ENCODE results near the gene PCDHA4.
"Not testable (repeated sequence)": the region's sequence is repeated elsewhere in the genome, so short reads cannot be mapped to it uniquely, and the experiment has no call there.

The PCDHA4 gene

DNA sequence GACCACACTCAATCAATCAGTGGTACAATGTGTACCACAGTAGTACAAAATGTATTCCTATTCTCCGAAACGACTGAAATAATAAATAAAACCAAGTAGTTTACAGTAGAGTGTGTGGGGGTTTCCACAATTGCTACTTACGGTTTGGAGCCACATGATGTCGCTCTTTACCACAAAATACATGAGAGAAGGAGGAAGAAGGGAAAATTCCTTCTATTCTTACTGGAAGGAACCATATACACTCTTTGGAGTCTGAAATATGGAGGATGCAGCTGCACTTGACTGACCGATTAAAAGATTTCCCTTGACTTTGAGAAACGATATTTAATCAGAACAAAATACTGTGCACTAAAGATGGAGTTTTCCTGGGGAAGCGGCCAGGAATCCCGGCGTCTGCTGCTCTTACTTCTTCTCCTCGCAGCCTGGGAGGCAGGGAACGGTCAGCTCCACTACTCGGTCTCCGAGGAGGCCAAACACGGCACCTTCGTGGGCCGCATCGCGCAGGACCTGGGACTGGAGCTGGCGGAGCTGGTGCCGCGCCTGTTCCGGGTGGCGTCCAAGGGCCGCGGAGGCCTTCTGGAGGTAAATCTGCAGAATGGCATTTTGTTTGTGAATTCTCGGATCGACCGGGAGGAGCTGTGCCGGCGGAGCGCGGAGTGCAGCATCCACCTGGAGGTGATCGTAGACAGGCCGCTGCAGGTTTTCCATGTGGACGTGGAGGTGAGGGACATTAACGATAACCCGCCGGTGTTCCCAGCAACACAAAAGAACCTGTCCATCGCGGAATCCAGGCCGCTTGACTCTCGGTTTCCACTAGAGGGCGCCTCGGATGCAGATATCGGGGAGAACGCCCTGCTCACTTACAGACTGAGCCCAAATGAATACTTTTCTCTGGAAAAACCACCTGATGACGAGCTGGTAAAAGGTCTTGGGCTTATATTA, at the start of gene PCDHA4:
Gene PCDHA4 (plus strand): TSS at position 235 of the 942 bp plus-strand sequence.
- DNase-seq, result peak; percentile 66

DNA sequence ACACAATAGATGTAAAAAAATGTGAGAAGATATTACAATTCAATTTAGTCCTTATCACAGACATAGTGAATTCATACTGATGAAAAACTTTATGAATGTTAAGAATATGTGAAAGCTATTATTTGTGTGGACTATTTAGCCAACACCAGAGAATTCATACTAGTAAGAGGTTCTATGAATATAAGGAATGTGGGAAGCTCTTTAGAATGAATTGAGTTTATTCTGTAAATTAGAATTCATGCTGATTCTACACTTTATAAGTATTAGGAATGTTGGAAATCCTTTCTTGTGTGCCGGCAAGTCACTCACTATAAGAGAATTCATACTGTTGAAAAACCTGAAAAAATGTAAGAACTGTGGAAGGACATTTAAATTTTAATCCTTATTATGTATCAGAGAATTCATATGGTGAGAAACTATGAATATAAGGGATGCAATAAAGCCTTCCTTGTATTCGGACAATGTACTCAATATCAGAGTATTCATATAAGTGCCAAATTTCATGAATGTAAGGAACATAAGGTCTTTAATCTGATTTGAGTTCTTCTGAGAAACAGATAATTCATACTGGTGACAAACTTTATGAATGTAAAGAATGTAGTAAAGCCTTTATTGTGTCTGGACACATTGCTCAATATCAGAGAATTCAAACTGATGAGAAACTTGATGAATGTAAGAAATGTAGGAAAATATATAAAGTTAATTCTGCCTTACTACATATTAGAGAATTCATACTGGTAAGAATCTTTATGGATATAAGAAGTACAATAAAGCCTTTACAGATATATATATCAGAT, 42.5 kb upstream of the PCDHA4 start:
- DNase-seq, result no peak

DNA sequence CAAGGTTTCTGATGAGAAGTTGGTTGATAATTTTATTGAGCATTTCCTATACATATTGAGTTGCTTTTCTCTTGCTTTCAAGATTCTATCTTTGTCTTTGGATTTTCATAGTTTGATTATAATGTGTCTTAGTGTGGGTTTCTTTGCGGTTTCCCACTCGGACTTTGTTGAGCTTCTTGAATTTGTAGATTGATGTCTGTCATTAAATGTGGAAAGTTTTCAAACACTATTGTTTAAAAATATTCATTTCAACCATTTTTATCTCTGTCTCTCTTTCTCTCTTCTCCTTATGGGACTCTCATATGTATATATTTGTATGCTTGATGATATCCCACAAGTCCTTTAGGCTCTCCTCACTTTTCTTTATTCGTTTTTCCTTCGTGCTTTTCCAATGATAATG, 39.4 kb upstream of the PCDHA4 start:
- no peak for DNase-seq

DNA sequence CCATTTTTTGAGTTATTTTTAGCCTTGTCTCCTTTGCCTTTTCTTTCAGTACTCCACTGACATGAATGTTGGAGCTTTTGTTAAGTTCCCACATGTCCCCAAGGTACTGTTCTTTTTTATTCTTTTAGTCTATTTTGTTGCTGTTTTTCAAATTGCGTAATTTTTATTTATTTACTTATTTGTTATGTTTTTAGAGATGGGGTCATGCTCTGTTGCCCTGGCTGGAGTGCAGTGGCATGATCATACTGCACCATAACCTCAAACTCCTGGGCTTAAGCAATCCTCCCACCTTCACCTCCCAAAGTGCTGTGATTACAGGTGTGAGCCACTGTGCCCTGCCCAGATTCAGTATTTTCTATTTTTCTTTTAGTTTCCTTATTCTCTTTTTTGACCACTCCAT, 26.4 kb upstream of the PCDHA4 start:
- no peak for DNase-seq

DNA sequence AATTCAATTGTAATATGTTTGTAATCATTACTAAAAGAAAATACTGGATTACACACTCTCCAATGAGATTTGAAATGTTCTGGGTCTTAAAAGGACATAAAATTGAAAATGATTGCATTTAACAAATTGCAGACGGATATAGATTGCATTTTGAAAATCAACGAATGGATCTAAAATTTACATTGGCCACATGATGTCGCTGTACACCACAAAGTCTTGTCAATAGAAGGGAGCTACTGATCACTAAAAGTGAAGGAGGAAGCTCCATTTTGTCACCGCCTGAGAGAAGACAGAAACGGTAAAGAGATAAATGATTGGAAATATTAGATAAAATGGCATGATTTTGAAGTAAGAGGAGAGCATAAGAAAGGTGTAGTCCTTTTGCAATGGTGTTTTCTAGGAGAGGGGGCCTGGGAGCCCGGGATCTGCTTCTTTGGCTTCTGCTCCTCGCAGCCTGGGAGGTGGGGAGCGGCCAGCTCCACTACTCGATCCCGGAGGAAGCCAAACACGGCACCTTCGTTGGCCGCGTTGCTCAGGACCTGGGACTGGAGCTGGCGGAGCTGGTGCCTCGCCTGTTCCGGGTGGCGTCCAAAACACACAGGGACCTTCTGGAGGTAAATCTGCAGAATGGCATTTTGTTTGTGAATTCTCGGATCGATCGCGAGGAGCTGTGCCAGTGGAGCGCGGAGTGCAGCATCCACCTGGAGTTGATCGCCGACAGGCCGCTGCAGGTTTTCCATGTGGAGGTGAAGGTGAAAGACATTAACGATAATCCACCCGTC, 20.8 kb upstream of the PCDHA4 start, which contains the start of gene PCDHA1:
Gene PCDHA1 (plus strand): TSS at position 236 of the 782 bp plus-strand sequence.
- DNase-seq, result no peak

DNA sequence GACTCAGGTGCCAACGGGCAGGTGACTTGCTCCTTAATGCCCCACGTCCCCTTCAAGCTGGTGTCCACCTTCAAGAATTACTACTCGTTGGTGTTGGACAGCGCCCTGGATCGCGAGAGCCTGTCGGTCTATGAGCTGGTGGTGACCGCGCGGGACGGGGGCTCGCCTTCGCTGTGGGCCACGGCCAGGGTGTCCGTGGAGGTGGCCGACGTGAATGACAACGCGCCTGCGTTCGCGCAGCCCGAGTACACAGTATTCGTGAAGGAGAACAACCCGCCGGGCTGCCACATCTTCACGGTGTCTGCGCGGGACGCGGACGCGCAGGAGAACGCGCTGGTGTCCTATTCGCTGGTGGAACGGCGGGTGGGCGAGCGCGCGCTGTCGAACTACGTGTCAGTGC, 19.4 kb upstream of the PCDHA4 start:
- not testable (repeated sequence) for DNase-seq

DNA sequence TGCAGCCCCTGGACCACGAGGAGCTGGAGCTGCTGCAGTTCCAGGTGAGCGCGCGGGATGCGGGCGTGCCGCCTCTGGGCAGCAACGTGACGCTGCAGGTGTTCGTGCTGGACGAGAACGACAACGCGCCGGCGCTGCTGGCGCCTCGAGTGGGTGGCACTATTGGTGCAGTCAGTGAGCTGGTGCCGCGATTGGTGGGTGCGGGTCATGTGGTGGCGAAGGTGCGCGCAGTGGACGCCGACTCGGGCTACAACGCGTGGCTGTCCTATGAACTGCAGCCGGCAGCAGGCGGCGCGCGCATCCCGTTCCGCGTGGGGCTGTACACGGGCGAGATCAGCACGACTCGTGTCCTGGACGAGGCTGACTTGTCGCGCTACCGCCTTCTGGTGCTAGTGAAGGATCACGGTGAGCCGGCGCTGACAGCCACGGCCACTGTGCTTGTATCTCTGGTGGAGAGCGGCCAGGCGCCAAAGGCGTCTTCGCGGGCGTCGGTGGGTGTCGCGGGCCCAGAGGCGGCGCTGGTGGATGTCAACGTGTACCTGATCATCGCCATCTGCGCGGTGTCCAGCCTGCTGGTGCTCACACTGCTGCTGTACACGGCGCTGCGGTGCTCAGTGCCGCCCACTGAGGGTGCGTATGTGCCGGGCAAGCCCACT, 18.9 kb upstream of the PCDHA4 start:
- DNase-seq, result not testable (repeated sequence)

DNA sequence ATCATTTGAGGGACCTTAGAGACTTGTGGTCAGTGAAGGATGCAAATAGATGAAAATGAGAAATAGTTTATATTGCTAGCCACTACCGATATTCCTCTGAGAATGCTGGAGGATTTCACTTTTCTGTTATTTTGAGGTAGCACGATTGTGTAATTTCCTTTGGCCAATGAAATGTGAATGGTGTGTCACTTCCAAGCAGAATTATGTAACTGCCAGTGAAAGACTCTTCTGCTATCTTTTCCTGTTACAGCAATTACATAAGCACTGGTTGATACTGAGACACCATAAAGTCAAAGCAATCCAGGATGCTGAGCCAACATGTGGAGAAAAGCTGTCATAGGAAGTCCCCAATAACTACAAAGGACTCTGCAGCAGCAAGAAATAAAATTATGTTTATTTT, 15.8 kb upstream of the PCDHA4 start:
- DNase-seq, result no peak

DNA sequence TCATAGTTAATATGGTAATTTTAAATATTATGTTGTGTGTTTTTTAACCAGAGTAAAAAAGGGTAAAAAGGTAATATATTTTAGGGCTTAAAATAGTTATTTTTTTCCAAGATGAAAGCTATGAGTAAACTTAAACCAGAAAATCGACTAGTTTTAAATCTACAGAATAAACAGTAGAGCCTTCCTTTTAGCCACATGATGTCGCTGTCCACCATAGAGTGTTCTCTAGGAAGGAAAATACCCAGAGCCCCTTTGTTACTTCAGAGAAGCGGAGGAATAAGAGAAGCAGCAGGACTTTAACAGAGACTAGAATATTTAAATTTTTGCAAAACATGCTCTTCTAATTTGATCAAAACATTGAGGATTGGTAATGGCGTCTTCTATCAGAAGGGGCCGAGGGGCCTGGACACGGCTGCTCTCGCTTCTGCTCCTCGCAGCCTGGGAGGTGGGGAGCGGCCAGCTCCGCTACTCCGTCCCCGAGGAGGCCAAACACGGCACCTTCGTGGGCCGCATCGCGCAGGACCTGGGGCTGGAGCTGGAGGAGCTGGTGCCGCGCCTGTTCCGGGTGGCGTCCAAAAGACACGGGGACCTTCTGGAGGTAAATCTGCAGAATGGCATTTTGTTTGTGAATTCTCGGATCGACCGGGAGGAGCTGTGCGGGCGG, 12.1 kb upstream of the PCDHA4 start, which contains the start of gene PCDHA2:
Gene PCDHA2 (plus strand): TSS at position 258 of the 664 bp plus-strand sequence.
- DNase-seq, result no peak

DNA sequence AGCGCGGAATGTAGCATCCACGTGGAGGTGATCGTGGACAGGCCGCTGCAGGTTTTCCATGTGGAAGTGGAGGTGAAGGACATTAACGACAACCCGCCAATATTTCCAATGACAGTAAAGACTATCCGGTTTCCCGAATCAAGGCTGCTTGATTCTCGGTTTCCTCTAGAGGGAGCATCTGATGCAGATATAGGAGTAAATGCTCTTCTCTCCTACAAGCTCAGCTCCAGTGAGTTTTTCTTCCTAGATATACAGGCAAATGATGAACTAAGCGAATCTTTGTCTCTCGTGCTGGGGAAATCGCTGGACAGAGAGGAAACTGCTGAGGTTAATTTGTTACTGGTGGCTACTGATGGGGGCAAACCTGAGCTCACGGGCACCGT, 11.6 kb upstream of the PCDHA4 start:
- DNase-seq, result no peak

DNA sequence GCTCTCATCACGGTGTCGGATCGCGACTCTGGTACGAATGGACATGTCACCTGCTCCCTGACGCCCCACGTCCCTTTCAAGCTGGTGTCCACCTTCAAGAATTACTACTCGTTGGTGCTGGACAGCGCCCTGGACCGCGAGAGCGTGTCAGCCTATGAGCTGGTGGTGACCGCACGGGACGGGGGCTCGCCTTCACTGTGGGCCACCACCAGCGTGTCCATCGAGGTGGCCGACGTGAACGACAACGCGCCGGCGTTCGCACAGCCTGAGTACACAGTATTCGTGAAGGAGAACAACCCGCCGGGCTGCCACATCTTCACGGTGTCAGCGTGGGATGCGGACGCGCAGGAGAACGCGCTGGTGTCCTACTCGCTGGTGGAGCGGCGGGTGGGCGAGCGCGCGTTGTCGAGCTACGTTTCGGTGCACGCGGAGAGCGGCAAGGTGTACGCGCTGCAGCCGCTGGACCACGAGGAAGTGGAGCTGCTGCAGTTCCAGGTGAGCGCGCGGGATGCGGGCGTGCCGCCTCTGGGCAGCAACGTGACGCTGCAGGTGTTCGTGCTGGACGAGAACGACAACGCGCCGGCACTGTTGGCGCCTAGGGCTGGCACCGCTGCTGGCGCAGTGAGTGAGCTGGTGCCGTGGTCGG, 10.7 kb upstream of the PCDHA4 start:
- DNase-seq, result not testable (repeated sequence)

DNA sequence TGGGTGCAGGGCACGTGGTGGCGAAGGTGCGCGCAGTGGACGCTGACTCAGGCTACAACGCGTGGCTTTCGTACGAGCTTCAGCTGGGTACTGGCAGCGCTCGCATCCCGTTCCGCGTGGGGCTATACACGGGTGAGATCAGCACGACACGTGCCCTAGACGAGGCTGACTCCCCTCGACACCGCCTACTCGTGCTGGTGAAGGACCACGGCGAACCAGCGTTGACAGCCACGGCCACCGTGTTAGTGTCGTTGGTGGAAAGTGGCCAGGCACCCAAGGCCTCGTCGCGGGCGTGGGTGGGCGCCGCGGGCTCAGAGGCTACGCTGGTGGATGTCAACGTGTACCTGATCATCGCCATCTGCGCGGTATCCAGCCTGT, 10.2 kb upstream of the PCDHA4 start:
- DNase-seq, result no peak

DNA sequence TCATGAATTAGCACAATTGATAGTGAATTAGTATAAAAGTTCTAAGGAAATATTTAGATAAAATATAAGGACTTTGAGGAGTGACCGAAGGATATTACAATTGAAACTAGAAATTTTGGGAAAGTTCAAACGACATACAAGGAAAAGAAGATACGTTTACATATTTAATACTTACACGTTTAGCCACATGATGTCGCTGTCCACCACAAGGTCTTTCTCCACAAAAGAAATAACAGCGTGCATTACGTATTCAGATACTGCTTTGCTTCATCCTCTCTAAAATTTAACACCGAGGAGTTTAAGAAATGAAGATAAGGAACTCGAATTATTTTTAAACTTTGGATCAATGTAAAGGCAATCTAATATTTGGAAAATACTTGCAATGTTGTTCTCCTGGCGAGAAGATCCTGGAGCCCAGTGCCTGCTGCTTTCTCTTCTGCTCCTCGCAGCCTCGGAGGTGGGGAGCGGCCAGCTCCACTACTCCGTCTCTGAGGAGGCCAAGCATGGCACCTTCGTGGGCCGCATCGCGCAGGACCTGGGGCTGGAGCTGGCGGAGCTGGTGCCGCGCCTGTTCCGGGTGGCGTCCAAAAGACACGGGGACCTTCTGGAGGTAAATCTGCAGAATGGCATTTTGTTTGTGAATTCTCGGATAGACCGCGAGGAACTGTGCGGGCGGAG, 5.9 kb upstream of the PCDHA4 start, which contains the start of gene PCDHA3:
Gene PCDHA3 (plus strand): TSS at position 242 of the 678 bp plus-strand sequence.
- DNase-seq, result no peak

DNA sequence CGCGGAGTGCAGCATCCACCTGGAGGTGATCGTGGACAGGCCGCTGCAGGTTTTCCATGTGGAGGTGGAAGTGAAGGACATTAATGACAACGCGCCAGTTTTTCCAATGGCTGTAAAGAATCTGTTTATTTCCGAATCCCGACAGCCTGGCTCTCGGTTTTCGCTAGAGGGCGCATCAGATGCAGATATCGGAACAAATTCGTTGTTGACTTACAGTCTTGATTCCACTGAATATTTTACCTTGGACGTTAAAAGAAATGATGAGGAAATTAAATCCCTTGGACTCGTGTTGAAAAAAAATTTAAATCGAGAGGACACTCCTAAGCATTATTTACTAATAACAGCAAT, 5.4 kb upstream of the PCDHA4 start:
- no peak for DNase-seq

DNA sequence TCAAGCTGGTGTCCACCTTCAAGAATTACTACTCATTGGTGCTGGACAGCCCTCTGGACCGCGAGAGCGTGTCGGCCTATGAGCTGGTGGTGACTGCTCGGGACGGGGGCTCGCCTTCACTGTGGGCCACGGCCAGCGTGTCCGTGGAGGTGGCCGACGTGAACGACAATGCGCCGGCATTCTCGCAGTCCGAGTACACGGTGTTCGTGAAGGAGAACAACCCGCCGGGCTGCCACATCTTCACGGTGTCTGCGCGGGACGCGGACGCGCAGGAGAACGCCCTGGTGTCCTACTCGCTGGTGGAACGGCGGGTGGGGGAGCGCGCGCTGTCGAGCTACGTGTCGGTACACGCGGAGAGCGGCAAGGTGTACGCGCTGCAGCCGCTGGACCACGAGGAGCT, 4.5 kb upstream of the PCDHA4 start:
- DNase-seq, result not testable (repeated sequence)

DNA sequence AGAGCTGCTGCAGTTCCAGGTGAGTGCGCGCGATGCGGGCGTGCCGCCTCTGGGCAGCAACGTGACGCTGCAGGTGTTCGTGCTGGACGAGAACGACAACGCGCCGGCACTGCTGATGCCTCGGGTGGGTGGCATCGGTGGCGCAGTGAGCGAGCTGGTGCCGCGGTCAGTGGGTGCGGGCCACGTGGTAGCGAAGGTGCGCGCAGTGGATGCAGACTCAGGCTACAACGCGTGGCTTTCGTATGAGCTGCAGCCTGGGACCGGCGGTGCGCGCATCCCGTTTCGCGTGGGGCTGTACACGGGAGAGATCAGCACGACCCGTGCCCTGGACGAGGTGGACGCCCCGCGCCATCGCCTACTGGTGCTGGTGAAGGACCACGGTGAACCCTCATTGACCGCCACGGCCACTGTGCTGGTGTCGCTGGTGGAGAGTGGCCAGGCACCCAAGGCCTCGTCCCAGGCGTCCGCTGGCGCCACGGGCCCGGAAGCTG, 4.0 kb upstream of the PCDHA4 start:
- no peak for DNase-seq

DNA sequence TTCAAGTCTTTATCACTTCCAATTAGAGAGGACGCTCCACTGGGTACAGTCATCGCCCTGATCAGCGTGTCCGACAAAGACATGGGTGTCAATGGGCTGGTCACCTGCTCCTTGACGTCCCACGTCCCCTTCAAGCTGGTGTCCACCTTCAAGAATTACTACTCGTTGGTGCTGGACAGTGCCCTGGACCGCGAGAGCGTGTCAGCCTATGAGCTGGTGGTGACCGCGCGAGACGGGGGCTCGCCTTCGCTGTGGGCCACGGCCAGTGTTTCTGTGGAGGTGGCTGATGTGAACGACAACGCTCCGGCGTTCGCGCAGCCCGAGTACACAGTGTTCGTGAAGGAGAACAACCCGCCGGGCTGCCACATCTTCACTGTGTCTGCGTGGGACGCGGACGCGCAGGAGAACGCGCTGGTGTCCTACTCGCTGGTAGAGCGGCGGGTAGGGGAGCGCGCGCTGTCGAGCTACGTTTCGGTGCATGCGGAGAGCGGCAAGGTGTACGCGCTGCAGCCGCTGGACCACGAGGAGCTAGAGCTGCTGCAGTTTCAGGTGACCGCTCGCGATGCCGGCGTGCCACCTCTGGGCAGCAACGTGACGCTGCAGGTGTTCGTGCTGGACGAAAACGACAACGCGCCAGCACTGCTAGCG, 1.5 kb downstream of the PCDHA4 start:
- DNase-seq, result not testable (repeated sequence)

DNA sequence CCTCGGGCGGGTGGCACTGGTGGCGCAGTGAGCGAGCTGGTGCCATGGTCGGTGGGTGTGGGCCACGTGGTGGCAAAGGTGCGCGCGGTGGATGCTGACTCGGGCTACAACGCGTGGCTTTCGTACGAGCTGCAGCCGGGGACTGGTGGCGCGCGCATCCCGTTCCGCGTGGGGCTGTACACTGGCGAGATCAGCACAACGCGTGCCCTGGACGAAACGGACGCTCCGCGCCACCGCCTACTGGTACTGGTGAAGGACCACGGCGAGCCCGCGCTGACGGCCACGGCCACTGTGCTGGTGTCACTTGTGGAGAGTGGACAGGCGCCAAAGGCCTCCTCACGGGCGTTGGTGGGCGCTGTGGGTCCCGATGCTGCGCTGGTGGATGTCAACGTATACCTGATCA, 2.0 kb downstream of the PCDHA4 start:
- no peak for DNase-seq

DNA sequence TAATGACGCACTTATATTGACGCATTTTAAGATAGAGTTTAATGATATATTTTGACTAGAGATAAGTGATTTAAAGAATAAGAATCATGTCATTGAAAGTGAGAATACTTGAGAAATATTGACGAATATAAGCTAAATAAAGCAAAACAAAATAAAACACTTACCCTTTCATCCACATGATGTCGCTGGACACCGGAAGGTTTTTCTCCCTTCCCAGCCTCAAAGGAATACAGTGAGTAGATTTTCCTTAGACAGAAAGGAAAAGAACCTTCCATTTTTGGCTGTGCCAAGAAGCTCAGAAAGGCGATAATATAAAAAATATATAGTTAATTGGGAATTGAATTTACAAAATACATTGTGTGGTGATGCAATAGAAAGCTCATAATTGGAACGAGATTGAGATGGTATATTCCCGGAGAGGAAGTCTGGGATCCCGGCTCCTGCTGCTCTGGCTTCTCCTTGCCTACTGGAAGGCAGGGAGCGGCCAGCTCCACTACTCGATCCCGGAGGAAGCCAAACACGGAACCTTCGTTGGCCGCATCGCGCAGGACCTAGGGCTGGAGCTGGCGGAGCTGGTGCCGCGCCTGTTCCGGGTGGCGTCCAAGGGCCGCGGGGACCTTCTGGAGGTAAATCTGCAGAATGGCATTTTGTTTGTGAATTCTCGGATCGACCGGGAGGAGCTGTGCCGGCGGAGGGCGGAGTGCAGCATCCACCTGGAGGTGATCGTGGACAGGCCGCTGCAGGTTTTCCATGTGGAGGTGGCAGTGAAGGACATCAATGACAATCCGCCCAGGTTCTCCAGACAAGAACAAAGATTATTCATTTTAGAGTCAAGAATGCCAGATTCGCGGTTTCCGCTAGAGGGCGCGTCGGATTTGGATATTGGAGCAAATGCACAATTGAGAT, 14.8 kb downstream of the PCDHA4 start, which contains the start of gene PCDHA5:
Gene PCDHA5 (plus strand): TSS at position 239 of the 906 bp plus-strand sequence.
- DNase-seq, result no peak

Data from NCI-H1092 (cell line).